CD4-positive, alpha-beta T cell treated with Interleukin-4 for 4 hours (primary cell): ENCODE data around the gene RMC1.
A peak's percentile ranks its signal among the peaks of the same experiment; 100 is the strongest.
"Not testable (repeated sequence)": the region's sequence is repeated elsewhere in the genome, so short reads cannot be mapped to it uniquely, and the experiment has no call there.

Experiments used
- DNase-seq: peaks from one replicate; pipeline ENCODE4 v3.0.0-alpha.2; 2020

Gene RMC1

GRCh38 chr18:23503038-23503962 lies at the start of gene RMC1:
Gene RMC1 (plus strand): TSS chr18:23503511. CDS start chr18:23503619, 108 bp downstream.
- DNase-seq: peak; percentile 94

GRCh38 chr18:23453680-23454058 lies 49.6 kb upstream of the RMC1 start:
- peak; percentile 42 for DNase-seq

GRCh38 chr18:23456835-23457234 lies 46.5 kb upstream of the RMC1 start:
- no peak for DNase-seq

GRCh38 chr18:23458830-23459529 lies 44.3 kb upstream of the RMC1 start:
- no peak for DNase-seq

GRCh38 chr18:23459530-23459921 lies 43.8 kb upstream of the RMC1 start:
- no peak for DNase-seq

- no peak for DNase-seq
Observed at GRCh38 chr18:23460285-23461273, 42.7 kb upstream of the RMC1 start.

- DNase-seq: no peak
Observed at GRCh38 chr18:23462876-23463275, 40.4 kb upstream of the RMC1 start.

GRCh38 chr18:23468753-23469459 lies 34.4 kb upstream of the RMC1 start:
- no peak for DNase-seq

GRCh38 chr18:23470620-23471387 lies 32.5 kb upstream of the RMC1 start:
- DNase-seq: no peak

- DNase-seq: no peak
Observed at GRCh38 chr18:23471486-23471885, 31.8 kb upstream of the RMC1 start.

GRCh38 chr18:23479829-23480505 lies 23.3 kb upstream of the RMC1 start:
- DNase-seq: no peak

GRCh38 chr18:23484561-23485182 lies 18.6 kb upstream of the RMC1 start:
- DNase-seq: no peak

GRCh38 chr18:23485386-23485785 lies 17.9 kb upstream of the RMC1 start:
- DNase-seq: no peak

GRCh38 chr18:23487738-23488570 lies 15.4 kb upstream of the RMC1 start:
- DNase-seq: peak; percentile 33

- not testable (repeated sequence) for DNase-seq
Observed at GRCh38 chr18:23489586-23489985, 13.7 kb upstream of the RMC1 start.

GRCh38 chr18:23493654-23494053 lies 9.7 kb upstream of the RMC1 start:
- DNase-seq: no peak

GRCh38 chr18:23494992-23495391 lies 8.3 kb upstream of the RMC1 start:
- DNase-seq: no peak

- DNase-seq: no peak
Observed at GRCh38 chr18:23495723-23496440, 7.4 kb upstream of the RMC1 start.

GRCh38 chr18:23498117-23498516 lies 5.2 kb upstream of the RMC1 start:
- DNase-seq: no peak
